Lower lobe of right lung (tissue), 2 donors: ENCODE results near the gene ARHGEF25. TPM values are rescaled to one million over a fixed set of nuclear protein-coding genes. Genes with fewer than 3 reads are reported as not detected.

Experiments used
- ATAC-seq, 2 donors: fragments of 200-7000 bp; cut with Tn5 transposase; one replicate each; pipeline ENCODE4 v1.9.1; 2020 to 2022; ENCODE audit warnings: mild to moderate bottlenecking in 2 of 2, moderate library complexity in 2 of 2
- DNase-seq: peaks from one replicate; pipeline ENCODE4 v3.0.0-alpha.2; 2020
- H3K27ac ChIP-seq: fragments of 200-600 bp; one replicate; pipeline ENCODE4 v1.8.0; 2022
- H3K27me3 ChIP-seq: fragments of 200-600 bp; one replicate; pipeline ENCODE4 v1.8.0; 2022; ENCODE audit warnings: low read depth
- H3K36me3 ChIP-seq: fragments of 200-600 bp; one replicate; pipeline ENCODE4 v1.8.0; 2022; ENCODE audit warnings: mild to moderate bottlenecking
- H3K4me1 ChIP-seq: fragments of 200-600 bp; one replicate; pipeline ENCODE4 v1.8.0; 2022
- H3K4me3 ChIP-seq: fragments of 200-600 bp; one replicate; pipeline ENCODE4 v1.8.0; 2022; ENCODE audit warnings: mild to moderate bottlenecking
- H3K9me3 ChIP-seq: fragments of 200-600 bp; one replicate; pipeline ENCODE4 v1.8.0; 2022
- CTCF ChIP-seq: fragments of 200-600 bp; IDR thresholded peaks from one replicate; pipeline ENCODE4 v1.8.0; 2022; ENCODE audit warnings: antibody characterized with exemption, mild to moderate bottlenecking
- intact Hi-C: fragments of 100-400 bp; cut with DNase I; formaldehyde crosslinking; loops from one replicate; pipeline ENCODE4 v1.11.0; 2022
- total RNA-seq: library from RNA; stranded (reverse); fragmentation: NEBNext Ultra II Directional; extraction: Animal tissue kit (Norgen Biotek cat#: 25700); gene quantifications from one replicate; pipeline ENCODE4 v1.2.1, GENCODE V29; 2021
- donor health status: DM: no; HTN: yes; CAD: no; lungs with severe emphysema.

Gene ARHGEF25
- total RNA-seq, 1 donor from 2014 or later: 11.5 TPM

GRCh38 chr12:57618966-57619433, 7.8 kb downstream of the ARHGEF25 start:
- Histone ChIP-seq H3K9me3 (no peaks in the 10 kb centered on the region), H3K36me3 (no peaks in the 10 kb centered on the region), H3K27ac (no peak overlapping the region), H3K27me3 (peaks cover 64% of the 10 kb centered on the region), H3K4me3 (no peak overlapping the region), H3K4me1 (peaks cover 23% of the 10 kb centered on the region)
- intact Hi-C loops: no loop called here
- TF ChIP-seq CTCF: no peak
- no peak for ATAC-seq
- DNase-seq: no peak

- Histone ChIP-seq H3K4me1 (peaks cover 23% of the 10 kb centered on the region), H3K27ac (no peak overlapping the region), H3K4me3 (no peak overlapping the region), H3K36me3 (no peaks in the 10 kb centered on the region), H3K9me3 (no peaks in the 10 kb centered on the region), H3K27me3 (peaks cover 70% of the 10 kb centered on the region)
- ATAC-seq: peak; percentile 56 to 77
- DNase-seq: no peak
- intact Hi-C loops: no loop called here
- no peak for TF ChIP-seq CTCF
These were observed 8.4 kb downstream of the ARHGEF25 start for GRCh38 chr12:57619434-57620244.

- no peak for DNase-seq
- Histone ChIP-seq H3K4me1 (peaks cover 23% of the 10 kb centered on the region), H3K27me3 (peaks cover 78% of the 10 kb centered on the region)
These were observed 9.2 kb downstream of the ARHGEF25 start for GRCh38 chr12:57620245-57620935.

GRCh38 chr12:57620936-57621496, 9.8 kb downstream of the ARHGEF25 start:
- ATAC-seq (peak; percentile 3 to 17), DNase-seq (no peak)
- Histone ChIP-seq H3K27ac (no peak overlapping the region), H3K36me3 (no peaks in the 10 kb centered on the region), H3K4me1 (peaks cover 23% of the 10 kb centered on the region), H3K9me3 (no peaks in the 10 kb centered on the region), H3K27me3 (peaks cover 81% of the 10 kb centered on the region), H3K4me3 (peak overlapping the region; percentile 52)
- intact Hi-C loops: no loop called here
- no peak for TF ChIP-seq CTCF

More at GRCh38 chr12:57620245-57620935, 9.2 kb downstream of the ARHGEF25 start:
- Histone ChIP-seq H3K36me3 (no peaks in the 10 kb centered on the region), H3K9me3 (no peaks in the 10 kb centered on the region), H3K27ac (no peak overlapping the region), H3K4me3 (peak overlapping the region; percentile 52)
- TF ChIP-seq CTCF: no peak
- intact Hi-C loops: no loop called here
- peak in 1 of 2 donors; percentile 3 for ATAC-seq

- no peak overlapping the region for H3K27ac ChIP-seq
- peak overlapping the region; percentile 52 for H3K4me3 ChIP-seq
- peaks cover 23% of the 10 kb centered on the region for H3K4me1 ChIP-seq
- intact Hi-C loops: no loop called here
- H3K9me3 ChIP-seq: no peaks in the 10 kb centered on the region
- ATAC-seq (peak; percentile 77 to 83), DNase-seq (peak; percentile 74)
- TF ChIP-seq CTCF: peak; percentile 96
- H3K27me3 ChIP-seq: peaks cover 88% of the 10 kb centered on the region
- no peaks in the 10 kb centered on the region for H3K36me3 ChIP-seq
These were observed 10.5 kb downstream of the ARHGEF25 start for GRCh38 chr12:57621497-57622292.
